ENCODE data around the gene SSBP4. TPM values are rescaled to one million over a fixed set of nuclear protein-coding genes. Genes with fewer than 3 reads are reported as not detected.
A peak's percentile ranks its signal among the peaks of the same experiment; 100 is the strongest.

Gene SSBP4
- total and polyA plus RNA-seq, 9 of the 15 experiments (the other 6 are each of a cell fraction or from before 2014, with no cell fraction given), result 1.1 to 189 (median 39.0) TPM

DNA sequence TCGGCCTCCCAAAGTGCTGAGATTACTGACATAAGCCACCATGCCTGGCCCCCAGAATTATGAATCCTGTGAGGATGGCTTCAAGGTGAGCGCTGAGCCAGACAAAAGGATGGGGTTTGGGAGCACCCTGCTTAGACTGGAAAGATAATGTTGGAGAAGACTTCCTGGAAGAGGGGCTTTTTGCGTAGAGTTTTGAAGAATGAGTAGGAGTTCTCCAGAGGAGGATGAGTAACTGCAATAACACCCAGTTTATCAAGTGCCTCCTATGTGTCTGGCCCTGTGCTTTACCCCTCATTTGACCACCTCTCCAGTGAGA, 33.9 kb upstream of the SSBP4 start (continued):
- no peak for TF ChIP-seq ZHX1 (conservative IDR thresholded peaks at IDR 0.05; ENCODE audit: low read length)
- TF ChIP-seq ASH1L (IDR thresholded peaks at IDR 0.05; ENCODE audit: borderline replicate concordance, low read depth, partially characterized antibody), result no peak

- in situ Hi-C loops (cut with MboI), result no loop called here
- DNase-seq (ENCODE audit: extremely low read depth in 1 of 4, low spot score in 3 of 4), result peak; percentile 82 to 98 (median 90)
- under 1% methylated on average over 22 of the region's 33 CpGs for WGBS (ENCODE audit: insufficient coverage, low coverage, missing lambda C conversion rate)
- H3K4me1 ChIP-seq (replicated peaks in 1 of 2; ENCODE audit: control insufficient read depth in 2 of 2, insufficient read depth in 2 of 2, low read length in 2 of 2), result peaks cover 23 to 46% of the 10 kb centered on the region in 2 experiments
- ChIA-PET POLR2A (interaction anchor here (0.6 to 8.1 kb wide), 44 partner anchors 10 to 514 kb away, joined by 3 to 244 read pairs (median 5); partner anchors contain the start of genes IQCN, JUND, LRRC25 and LSM4), CTCF (ENCODE audit: low intra/inter-chr PET ratio) (interaction anchor here (0.6 to 1.1 kb wide), 2 partner anchors 44 to 104 kb away, joined by 3 to 4 read pairs; no protein-coding TSS in a partner anchor)
- no peaks in the 10 kb centered on the region for H3K27me3 ChIP-seq (ENCODE audit: control insufficient read depth in 2 of 2, insufficient read depth in 2 of 2, low read length in 2 of 2)
- peaks cover 19% of the 10 kb centered on the region for H4K20me1 ChIP-seq (replicated peaks; ENCODE audit: control insufficient read depth, insufficient read depth, low read length)
- H3K9me3 ChIP-seq (replicated peaks; ENCODE audit: control insufficient read depth, insufficient read depth, low read depth, low read length), result no peaks in the 10 kb centered on the region
- peak within 1 kb of the TSS; percentile 89 for H3K4me3 ChIP-seq
- peaks cover 32% of the 10 kb centered on the region for H3K79me2 ChIP-seq (ENCODE audit: control insufficient read depth, insufficient read depth, low read length)
- no peaks in the 10 kb centered on the region for H3K9me1 ChIP-seq (ENCODE audit: control insufficient read depth, insufficient read depth, low read length)
- H3K36me3 ChIP-seq (ENCODE audit: control insufficient read depth, insufficient read depth, low read length), result peaks cover 32% of the 10 kb centered on the region; the same call in 2 of the 3 replicates
- ATAC-seq, result peak; percentile 88
- H3K27ac ChIP-seq (ENCODE audit: extremely low read depth, low read depth, low read length), result peak within 1 kb of the TSS; percentile 84
- H2AFZ ChIP-seq (ENCODE audit: low read depth, low read length), result peak within 1 kb of the TSS; percentile 78
- intact Hi-C loops (cut with micrococcal nuclease), result loop anchor here (1.0 to 5.0 kb wide), 4 partner anchors 12 to 105 kb away; partner anchors contain the start of gene JUND
- H3K9ac ChIP-seq (ENCODE audit: insufficient read depth in 1 of 2, low read depth in 2 of 2, low read length in 2 of 2), result peak within 1 kb of the TSS; percentile 90 to 94
- H3K4me2 ChIP-seq (ENCODE audit: insufficient read depth, low read length), result peak within 1 kb of the TSS; percentile 94
- peak; percentile 87 for FAIRE-seq
- no TSS peak for BruUV-seq (replicated peaks)
- no peak for TF ChIP-seq ZNF644 (tag; IDR thresholded peaks at IDR 0.05; ENCODE audit: low read depth)
- peak; percentile 63 for TF ChIP-seq TEAD4 (IDR thresholded peaks at IDR 0.05; ENCODE audit: low read length)
- TF ChIP-seq TEAD4 (CRISPR knock-in tag; IDR thresholded peaks at IDR 0.05; ENCODE audit: borderline replicate concordance), result no peak
- TF ChIP-seq ZNF239 (CRISPR knock-in tag; IDR thresholded peaks at IDR 0.05), result peak; percentile 54; the same call in 1 of the 2 replicates
- no peak; the same call in 1 of the 2 replicates for TF ChIP-seq DDX20 (tag; IDR thresholded peaks at IDR 0.05; ENCODE audit: low read depth)
- TF ChIP-seq PCBP1 (IDR thresholded peaks at IDR 0.05; ENCODE audit: low read depth, low read length, poor library complexity, severe bottlenecking), result peak; percentile 64
- TF ChIP-seq, protein P1, sequence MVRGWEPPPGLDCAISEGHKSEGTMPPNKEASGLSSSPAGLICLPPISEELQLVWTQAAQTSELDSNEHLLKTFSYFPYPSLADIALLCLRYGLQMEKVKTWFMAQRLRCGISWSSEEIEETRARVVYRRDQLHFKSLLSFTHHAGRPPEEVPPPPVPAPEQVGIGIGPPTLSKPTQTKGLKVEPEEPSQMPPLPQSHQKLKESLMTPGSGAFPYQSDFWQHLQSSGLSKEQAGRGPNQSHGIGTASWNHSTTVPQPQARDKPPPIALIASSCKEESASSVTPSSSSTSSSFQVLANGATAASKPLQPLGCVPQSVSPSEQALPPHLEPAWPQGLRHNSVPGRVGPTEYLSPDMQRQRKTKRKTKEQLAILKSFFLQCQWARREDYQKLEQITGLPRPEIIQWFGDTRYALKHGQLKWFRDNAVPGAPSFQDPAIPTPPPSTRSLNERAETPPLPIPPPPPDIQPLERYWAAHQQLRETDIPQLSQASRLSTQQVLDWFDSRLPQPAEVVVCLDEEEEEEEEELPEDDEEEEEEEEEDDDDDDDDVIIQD (CRISPR knock-in tag; IDR thresholded peaks at IDR 0.05), result no peak
- peak; percentile 72 for TF ChIP-seq CREM (IDR thresholded peaks at IDR 0.05; ENCODE audit: low read depth)
- peak; percentile 25; the same call in 1 of the 2 replicates for TF ChIP-seq ZC3H11A (IDR thresholded peaks at IDR 0.05; ENCODE audit: low read depth, low read length)
- TF ChIP-seq, protein P2, sequence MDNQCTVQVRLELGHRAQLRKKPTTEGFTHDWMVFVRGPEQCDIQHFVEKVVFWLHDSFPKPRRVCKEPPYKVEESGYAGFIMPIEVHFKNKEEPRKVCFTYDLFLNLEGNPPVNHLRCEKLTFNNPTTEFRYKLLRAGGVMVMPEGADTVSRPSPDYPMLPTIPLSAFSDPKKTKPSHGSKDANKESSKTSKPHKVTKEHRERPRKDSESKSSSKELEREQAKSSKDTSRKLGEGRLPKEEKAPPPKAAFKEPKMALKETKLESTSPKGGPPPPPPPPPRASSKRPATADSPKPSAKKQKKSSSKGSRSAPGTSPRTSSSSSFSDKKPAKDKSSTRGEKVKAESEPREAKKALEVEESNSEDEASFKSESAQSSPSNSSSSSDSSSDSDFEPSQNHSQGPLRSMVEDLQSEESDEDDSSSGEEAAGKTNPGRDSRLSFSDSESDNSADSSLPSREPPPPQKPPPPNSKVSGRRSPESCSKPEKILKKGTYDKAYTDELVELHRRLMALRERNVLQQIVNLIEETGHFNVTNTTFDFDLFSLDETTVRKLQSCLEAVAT (IDR thresholded peaks at IDR 0.05), result peak; percentile 96
- no peak for TF ChIP-seq CBX8 (IDR thresholded peaks at IDR 0.05; ENCODE audit: borderline replicate concordance, extremely low read depth, low read depth, low read length, poor library complexity, severe bottlenecking)
Measured at GRCh38 chr19:18385675-18386542, 33.3 kb upstream of the SSBP4 start, which contains the start of gene GDF15. Gene GDF15, plus strand, starts transcription at chr19:18386158. Its CDS starts 32 bp downstream, at chr19:18386190.

All from K562 (cell line).